NCI-H345 treated with DMSO at 0.1 percent for 48 hours (cell line): ENCODE data around the gene TMEM87A.

Experiments used
- DNase-seq: peaks from one replicate; lab custom pipeline; 2025; ENCODE audit not compliant: unreplicated experiment; lab: John Stamatoyannopoulos, UW

TMEM87A gene

DNA sequence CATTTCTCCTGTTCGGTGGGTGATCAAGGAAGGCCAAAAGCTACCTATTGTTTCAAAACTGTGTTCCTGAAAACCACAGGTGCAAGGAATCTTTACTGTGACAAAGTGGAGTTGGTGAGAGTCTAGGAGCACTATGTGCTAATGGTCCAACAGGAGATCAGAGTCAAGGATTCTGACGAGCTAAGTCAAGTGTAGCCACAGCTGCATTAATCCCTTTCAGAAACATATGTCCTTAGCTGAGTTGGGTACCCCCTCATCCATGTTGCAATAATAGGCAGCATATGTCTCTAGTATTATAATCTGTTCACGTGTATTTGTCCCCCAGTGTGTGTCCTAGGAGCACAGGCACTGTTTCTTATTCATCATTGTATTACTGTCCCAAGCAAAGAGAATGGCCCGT lies 66.8 kb downstream of the TMEM87A start:
- DNase-seq = no peak

DNA sequence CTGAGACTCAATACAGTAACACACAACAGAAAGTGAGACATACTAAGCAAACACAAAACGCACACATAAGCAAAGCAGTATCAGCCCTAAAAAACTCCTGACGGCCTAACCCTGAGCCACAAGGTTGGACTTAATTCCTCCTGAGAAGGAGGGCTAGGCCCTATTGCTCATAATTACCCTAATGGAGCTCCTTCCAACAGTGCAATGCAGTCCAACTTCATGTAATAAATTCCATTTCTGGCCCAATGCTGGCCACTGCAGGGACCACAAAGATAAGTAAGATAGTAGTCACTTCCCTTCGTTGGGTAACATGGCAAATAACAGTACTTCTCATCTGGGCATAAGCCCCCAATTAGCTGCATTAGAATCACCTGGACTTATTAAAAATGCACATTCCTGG lies 69.3 kb downstream of the TMEM87A start:
- DNase-seq = no peak

DNA sequence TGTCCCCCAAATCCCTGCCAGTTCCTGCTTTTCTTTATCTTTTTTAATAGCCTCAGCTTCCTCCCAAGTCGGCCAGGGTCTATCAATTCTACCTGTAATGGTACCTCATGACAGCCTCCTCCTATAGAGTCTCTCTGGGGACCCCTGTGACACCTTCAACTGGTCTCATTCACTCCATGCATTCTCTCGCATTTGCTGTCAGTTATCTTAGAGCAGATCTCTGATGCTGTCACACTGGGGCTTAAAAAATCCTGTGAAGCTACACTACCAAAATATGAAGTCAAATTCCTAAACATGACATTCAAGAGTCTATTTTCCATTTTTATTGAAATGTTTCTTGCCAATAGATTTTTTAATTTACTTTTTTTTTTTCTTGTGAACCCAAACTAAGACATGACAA lies 70.6 kb downstream of the TMEM87A start:
- no peak for DNase-seq

GRCh38 chr15:42201801-42202200 lies 71.4 kb downstream of the TMEM87A start:
- DNase-seq = no peak

DNA sequence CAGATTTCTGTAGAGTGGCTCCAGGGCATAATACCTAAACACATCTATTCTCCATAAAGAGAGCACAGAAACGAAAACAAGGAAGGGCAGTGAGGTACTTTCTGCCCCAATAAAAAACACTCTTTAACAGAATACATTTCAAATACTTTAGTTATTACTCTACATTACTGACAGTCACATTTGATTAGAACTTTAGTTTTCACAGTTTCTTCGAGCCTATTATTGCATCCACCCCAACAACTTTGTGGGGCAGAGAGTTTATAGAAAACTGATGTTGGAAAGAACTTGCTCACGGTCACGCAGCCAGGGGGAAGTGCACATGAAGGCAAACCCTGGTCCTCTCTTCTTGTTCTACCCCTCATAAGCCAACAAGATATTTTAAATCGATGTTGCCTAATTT lies 74.1 kb downstream of the TMEM87A start:
- DNase-seq = no peak

DNA sequence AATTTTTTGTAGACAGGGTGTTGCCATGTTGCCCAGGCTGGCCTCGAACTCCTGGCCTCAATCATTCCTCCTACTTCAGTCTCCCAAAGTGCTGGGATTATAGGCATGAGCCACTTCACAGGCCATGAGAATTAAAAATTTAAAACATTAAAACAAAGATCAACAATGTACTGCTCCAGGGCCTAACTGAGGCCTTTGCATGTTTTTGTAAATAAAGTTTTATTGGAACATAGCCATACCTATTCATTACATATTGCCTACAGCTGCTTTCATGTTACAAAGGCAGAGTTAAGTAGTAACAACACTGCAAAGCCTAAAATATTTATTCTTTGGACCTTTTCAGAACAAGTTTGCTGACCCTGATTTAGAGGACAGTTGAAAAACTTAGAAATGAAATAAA lies 74.7 kb downstream of the TMEM87A start:
- no peak for DNase-seq

DNA sequence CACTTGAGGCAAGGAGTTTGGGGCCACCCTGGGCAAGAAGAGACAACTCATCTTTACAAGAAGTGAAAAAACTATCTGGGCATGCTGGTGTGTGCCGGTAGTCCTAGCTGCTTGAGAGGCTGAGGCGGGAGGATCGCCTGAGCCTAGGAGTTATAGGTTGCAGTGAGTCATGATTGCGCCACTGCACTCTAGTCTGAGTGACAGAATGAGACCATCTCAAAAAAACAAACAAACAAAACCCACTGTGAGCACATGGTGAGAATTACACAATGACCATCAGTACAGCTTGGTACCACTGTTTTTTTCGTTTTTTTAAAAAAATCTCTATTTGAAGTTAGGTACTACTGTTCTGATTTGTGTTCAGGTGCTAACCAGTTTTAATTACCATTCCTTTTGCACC lies 78.7 kb downstream of the TMEM87A start:
- DNase-seq = no peak

GRCh38 chr15:42193383-42193782 lies 79.8 kb downstream of the TMEM87A start:
- DNase-seq = no peak

DNA sequence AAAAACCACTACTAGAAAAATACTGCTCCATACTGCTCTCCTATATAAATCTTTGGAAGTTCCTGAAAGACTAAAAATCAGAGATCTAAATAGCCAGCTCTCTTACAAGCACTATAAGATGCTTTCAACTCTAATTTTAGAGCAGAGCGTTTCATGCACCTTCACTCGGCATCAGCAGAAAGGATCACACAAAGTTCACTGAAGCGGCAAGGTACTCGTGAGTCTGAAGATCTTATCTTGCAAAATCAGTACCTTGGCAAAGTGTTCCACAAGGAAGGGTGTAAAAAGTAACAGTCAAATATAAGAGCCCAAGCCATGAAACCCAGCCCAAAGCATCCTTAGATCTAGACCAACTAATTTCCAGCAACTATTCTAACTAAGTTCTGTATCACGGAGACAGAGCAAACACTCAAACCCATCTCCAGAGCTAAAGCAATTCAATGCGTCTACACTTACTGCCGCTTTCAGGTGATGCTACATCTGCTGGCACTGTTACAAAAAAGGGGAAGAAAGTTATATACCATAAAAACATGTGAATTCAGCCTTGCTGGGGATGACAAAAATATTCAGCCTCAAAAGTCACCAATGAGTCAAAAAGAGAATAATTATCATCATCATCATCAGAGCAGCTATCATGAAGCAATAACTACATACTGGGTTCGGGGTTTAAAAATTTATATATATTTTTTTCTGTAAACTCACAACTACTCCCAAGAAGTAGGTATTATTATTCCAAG lies 81.5 kb downstream of the TMEM87A start:
- no peak for DNase-seq

- DNase-seq = no peak
These were observed 82.9 kb downstream of the TMEM87A start for GRCh38 chr15:42190370-42190769.

GRCh38 chr15:42185801-42186200 lies 87.4 kb downstream of the TMEM87A start:
- DNase-seq = no peak

DNA sequence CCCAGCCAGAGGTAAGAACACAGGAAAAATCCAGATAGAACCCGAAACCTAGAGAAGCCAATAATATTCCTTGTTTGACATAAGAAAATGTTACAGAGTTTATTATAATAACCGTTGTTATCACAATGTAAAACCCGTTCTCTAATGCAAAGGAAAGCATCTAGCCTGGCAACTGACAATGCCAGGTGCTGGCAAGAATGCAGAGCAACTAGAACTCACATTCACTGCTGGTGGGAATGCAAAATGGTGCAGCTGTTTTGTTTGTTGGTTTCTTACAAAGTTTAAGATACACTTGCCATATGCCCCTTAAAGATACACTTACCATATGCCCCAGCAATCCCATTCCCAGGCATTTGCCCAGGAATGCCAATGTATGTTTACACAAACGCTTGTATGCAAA lies 88.5 kb downstream of the TMEM87A start:
- DNase-seq = no peak

GRCh38 chr15:42184296-42184695 lies 88.9 kb downstream of the TMEM87A start:
- DNase-seq = no peak

DNA sequence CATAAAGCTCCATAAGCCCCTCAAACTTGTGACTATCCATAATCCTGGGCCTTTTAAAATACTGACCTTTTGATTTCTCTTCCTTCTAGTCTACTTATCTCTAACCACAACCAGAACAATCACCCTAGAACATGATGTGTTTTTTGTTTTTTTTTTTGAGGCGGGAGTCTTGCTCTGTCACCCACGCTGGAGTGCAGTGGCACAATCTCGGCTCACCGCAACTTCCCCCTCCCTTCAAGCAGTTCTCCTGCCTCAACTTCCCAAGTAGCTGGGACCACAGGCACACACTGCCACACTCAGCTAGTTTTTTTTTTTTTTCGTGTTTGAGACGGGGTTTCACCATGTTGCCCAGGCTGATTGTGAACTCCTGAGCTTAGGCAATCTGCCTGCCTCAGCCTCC lies 90.3 kb downstream of the TMEM87A start:
- DNase-seq = no peak

DNA sequence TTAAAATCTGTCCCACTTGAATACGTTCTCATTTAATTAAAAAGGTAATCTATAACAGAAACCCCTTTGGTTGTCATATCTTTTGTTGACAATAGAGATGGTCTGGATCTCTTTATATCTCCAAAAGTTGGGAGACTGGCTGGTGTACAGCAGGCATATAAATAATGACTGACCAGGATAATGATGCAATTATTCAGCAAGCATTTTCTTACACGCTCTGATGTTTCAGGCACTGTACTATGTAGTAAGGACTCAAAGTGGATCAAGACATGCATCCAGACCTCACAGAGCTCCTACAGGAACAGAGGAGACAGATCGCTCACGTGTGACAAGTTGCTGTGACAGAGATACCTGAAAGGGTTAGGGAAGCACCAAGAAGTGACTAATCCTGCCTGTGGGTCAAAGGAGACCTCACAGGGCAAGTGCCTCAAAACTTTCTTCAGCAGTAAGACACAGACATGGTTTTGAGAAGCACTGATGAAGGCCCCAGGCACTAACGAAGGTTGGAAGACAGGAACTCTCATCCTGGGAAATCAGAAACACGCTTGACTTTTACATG lies 90.8 kb downstream of the TMEM87A start:
- no peak for DNase-seq

DNA sequence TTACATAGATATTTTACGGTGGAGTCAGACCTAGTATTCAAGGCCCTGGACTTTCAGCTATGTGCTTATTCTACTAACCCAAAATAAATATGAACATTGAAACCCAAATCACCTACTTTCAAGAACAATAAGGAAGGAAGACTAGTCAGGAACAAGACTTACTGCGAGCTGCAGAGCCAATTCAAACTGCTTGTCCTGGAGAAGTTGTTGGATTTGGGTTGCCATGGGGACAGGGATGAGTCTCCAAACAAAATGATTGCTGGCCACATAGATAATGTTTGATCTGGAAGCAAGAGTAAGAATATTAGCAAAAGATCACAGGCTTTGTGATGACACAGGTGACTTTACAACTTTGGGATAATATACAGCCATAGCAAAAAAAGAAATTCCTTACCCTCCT lies 95.2 kb downstream of the TMEM87A start:
- no peak for DNase-seq

DNA sequence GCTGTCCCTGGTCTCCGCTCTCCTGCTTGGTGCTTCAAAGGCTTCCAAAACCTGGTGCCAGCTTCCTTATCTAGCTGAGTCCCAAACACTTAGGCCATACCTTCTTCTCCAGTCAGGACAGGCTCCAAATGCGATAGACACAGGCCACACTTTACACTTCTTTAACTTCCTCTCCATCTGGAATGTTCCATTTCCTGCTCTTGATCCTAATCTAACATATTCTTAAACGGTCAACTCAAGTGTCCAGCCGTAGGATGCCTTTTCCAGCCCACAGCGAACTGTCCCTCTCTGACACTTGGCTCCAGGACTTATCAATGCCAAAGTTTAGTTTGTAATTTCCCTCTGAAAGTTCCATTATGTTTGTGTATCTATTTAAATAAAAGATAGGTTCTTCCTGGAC lies 97.6 kb downstream of the TMEM87A start:
- no peak for DNase-seq

DNA sequence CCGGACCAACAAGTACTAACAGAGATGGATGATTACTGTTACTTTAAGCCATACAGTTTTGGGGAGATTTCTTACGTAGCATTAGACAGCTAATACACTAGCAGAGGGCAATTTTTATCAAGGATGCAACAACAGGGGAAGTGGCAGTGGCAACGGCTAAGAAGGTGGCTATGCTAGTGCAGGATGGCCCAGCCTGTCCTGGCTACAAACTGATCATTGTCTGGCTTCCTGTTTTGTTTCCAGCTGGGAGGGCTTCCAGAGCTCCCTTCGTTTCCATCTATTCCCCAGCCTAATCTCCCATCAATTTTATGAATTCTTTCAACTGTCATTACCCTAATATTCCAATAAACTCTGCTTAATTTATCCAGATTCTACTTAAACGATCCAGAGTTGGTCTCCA lies 100.8 kb downstream of the TMEM87A start:
- DNase-seq = no peak

- DNase-seq = no peak
These were observed 101.4 kb downstream of the TMEM87A start for GRCh38 chr15:42171795-42172194.

GRCh38 chr15:42171122-42171521 lies 102.1 kb downstream of the TMEM87A start:
- no peak for DNase-seq

GRCh38 chr15:42166225-42166940 lies 106.8 kb downstream of the TMEM87A start:
- DNase-seq = no peak

DNA sequence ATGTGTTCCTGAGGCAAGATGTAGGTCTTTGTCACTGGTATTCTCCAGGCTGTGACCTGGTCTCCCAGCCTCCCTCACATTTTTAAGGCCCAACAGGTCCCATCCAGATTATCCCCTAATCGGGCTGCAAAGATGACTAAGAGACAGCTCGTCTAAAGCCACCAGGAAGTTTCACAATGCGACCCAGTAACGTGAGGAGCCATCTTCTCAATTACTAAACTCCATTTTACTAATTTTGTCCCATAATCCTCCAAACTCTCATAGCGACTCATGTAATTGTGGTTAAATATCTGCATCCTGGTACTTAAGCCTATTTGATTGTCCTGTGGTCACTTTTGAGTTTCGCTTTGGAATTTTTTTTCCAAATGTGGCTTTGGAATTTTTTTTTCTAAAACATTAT lies 108.1 kb downstream of the TMEM87A start:
- DNase-seq = no peak
